PFSK-1 (cell line): ENCODE results near the gene GPR107.

Source experiments
- FOXP2 ChIP-seq: optimal IDR thresholded peaks from 2 replicates; pipeline ENCODE3; 2011; ENCODE audit warnings: borderline replicate concordance, control low read depth, inconsistent platforms; ENCODE audit not compliant: insufficient read depth; ENCODE audit errors: extremely low read length, extremely low read depth
- POLR2AphosphoS5 ChIP-seq: IDR thresholded peaks from 2 replicates; pipeline ENCODE4 v1.6.1; 2012; ENCODE audit warnings: low read depth, mild to moderate bottlenecking, control low read depth, low read length, moderate library complexity
- SIN3A ChIP-seq: IDR thresholded peaks from 2 replicates; pipeline ENCODE4 v1.6.1; 2012; ENCODE audit warnings: mild to moderate bottlenecking, low read length, moderate library complexity, borderline replicate concordance; ENCODE audit not compliant: insufficient read depth
- TAF1 ChIP-seq: IDR thresholded peaks from 2 replicates; pipeline ENCODE4 v1.6.1; 2012; ENCODE audit warnings: low read length, control low read depth, borderline replicate concordance; ENCODE audit not compliant: insufficient read depth
- TF ChIP-seq, protein P1 (sequence below), 2 experiments: IDR thresholded peaks; 2 replicates each; pipeline versions ENCODE4 v1.6.1 to v1.8.0; 2011 to 2012; ENCODE audit warnings: low read depth in 2 of 2, low read length in 2 of 2, control low read depth in 1 of 2, inconsistent platforms in 1 of 2, mild to moderate bottlenecking in 1 of 2, moderate library complexity in 1 of 2; ENCODE audit not compliant: insufficient read depth in 1 of 2

DNA sequence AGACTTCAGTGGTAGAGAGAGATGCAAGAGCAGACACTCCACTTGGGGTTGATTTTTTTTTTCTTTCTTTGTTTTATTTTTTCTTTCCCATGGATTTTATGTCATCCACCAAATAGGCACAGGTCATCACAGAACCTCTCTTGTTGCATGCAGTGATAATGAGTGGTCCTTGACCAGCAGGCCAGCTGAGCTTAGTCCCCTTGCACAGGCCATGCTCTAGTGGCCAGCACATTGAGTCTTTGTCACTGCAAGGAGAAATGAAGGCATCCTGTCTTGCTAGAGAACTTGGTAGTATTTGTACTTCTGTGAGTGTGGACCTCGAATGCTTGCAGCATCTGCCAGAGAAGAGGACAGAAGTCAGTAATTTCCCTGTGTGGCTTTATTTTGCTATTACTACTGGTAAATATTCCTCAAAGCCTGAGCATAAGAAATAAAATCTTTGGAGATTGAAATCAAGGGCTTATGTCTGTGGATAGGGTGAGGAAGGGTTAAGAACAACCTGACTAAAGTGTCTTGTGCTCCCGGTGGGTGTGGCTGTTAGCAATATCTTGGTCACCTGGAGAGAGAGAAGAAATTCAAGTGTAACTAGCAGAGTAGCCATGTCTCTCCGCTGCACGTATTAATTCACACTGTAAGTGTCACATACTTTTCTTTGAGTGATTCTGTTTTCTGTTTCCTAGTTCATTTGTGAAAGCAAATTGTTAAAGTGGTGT, 73.2 kb downstream of the GPR107 start:
- TF ChIP-seq SIN3A (no peak), POLR2AphosphoS5 (no peak), TAF1 (no peak), FOXP2 (no peak)
- TF ChIP-seq, protein P1, sequence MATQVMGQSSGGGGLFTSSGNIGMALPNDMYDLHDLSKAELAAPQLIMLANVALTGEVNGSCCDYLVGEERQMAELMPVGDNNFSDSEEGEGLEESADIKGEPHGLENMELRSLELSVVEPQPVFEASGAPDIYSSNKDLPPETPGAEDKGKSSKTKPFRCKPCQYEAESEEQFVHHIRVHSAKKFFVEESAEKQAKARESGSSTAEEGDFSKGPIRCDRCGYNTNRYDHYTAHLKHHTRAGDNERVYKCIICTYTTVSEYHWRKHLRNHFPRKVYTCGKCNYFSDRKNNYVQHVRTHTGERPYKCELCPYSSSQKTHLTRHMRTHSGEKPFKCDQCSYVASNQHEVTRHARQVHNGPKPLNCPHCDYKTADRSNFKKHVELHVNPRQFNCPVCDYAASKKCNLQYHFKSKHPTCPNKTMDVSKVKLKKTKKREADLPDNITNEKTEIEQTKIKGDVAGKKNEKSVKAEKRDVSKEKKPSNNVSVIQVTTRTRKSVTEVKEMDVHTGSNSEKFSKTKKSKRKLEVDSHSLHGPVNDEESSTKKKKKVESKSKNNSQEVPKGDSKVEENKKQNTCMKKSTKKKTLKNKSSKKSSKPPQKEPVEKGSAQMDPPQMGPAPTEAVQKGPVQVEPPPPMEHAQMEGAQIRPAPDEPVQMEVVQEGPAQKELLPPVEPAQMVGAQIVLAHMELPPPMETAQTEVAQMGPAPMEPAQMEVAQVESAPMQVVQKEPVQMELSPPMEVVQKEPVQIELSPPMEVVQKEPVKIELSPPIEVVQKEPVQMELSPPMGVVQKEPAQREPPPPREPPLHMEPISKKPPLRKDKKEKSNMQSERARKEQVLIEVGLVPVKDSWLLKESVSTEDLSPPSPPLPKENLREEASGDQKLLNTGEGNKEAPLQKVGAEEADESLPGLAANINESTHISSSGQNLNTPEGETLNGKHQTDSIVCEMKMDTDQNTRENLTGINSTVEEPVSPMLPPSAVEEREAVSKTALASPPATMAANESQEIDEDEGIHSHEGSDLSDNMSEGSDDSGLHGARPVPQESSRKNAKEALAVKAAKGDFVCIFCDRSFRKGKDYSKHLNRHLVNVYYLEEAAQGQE (IDR thresholded peaks at IDR 0.05; ENCODE audit: insufficient read depth in 1 of 2, low read depth in 2 of 2, low read length in 2 of 2): no peak
